H1 (cell line): ENCODE measurements around the gene ZMPSTE24. TPM values are rescaled to one million over a fixed set of nuclear protein-coding genes. Genes with fewer than 3 reads are reported as not detected.

Source experiments
- CTCF ChIA-PET: fragments of 300-600 bp; sonication (Branson Sonifier 250); formaldehyde crosslinking; loops from one replicate; lab custom pipeline; 2021; ENCODE audit not compliant: partially characterized antibody; lab: Charles Lee
- POLR2A ChIA-PET: fragments of 300-600 bp; sonication (Branson Sonifier 250); formaldehyde crosslinking; loops from one replicate; lab custom pipeline; 2021; ENCODE audit warnings: inconsistent platforms; ENCODE audit not compliant: partially characterized antibody; lab: Charles Lee
- DNase-seq, 2 experiments: peaks; one replicate each; pipeline versions ENCODE4 v3.0.0 to v3.0.0-alpha.2; 2010 to 2022; ENCODE audit warnings: low spot score in 2 of 2, low read depth in 1 of 2, mixed read lengths in 1 of 2
- FAIRE-seq: peaks from 2 replicates; lab custom pipeline; 2011; peaks lifted over from hg19 to GRCh38; lab: Jason Lieb, UNC
- H2AFZ ChIP-seq: 2 replicates; pipeline ENCODE4 v1.8.1; 2012; ENCODE audit warnings: low read length, inconsistent platforms
- H2AK5ac ChIP-seq: 2 replicates; pipeline ENCODE4 v1.6.1; 2013; ENCODE audit warnings: low read depth, low read length
- H2BK120ac ChIP-seq: replicated peaks from 2 replicates; pipeline ENCODE3; 2013; ENCODE audit warnings: low read depth, low read length, inconsistent platforms
- H2BK12ac ChIP-seq: 2 replicates; pipeline ENCODE4 v1.6.1; 2013; ENCODE audit warnings: low read depth, low read length
- H2BK15ac ChIP-seq: 2 replicates; pipeline ENCODE4 v1.6.1; 2013; ENCODE audit warnings: low read length
- H2BK20ac ChIP-seq: 2 replicates; pipeline ENCODE4 v1.6.1; 2013; ENCODE audit warnings: low read length
- H2BK5ac ChIP-seq: 2 replicates; pipeline ENCODE4 v1.6.1; 2013; ENCODE audit warnings: low read depth, low read length
- H3K14ac ChIP-seq: 2 replicates; pipeline ENCODE4 v1.6.1; 2013; ENCODE audit warnings: inconsistent platforms; ENCODE audit not compliant: insufficient read length
- H3K18ac ChIP-seq: 2 replicates; pipeline ENCODE4 v1.6.1; 2013; ENCODE audit warnings: low read length; ENCODE audit errors: extremely low read depth
- H3K23ac ChIP-seq: 2 replicates; pipeline ENCODE4 v1.6.1; 2013; ENCODE audit warnings: inconsistent platforms; ENCODE audit not compliant: insufficient read length
- H3K23me2 ChIP-seq: 2 replicates; pipeline ENCODE4 v1.6.1; 2013; ENCODE audit warnings: low read depth, low read length
- H3K27ac ChIP-seq: 2 replicates; pipeline ENCODE4 v1.6.1; 2011; ENCODE audit warnings: low read depth, low read length, inconsistent platforms
- H3K27me3 ChIP-seq, 4 experiments: replicated peaks in 1 of 4; 1 replicate in 1 of 4; 2 replicates in 3 of 4; pipeline versions ENCODE4 v1.6.1 to v1.8.1; 2011 to 2013; ENCODE audit warnings: low read length in 3 of 4, mild to moderate bottlenecking in 3 of 4, inconsistent platforms in 2 of 4, mixed read lengths in 2 of 4, moderate library complexity in 1 of 4; ENCODE audit not compliant: control insufficient read depth in 3 of 4, insufficient read depth in 3 of 4; ENCODE audit errors: extremely low read depth in 1 of 4
- H3K36me3 ChIP-seq, 4 experiments: 2 replicates each; pipeline versions ENCODE4 v1.6.1 to v1.8.1; 2011 to 2013; ENCODE audit warnings: mild to moderate bottlenecking in 4 of 4, low read length in 3 of 4, moderate library complexity in 2 of 4, control low read depth in 1 of 4, inconsistent platforms in 1 of 4; ENCODE audit not compliant: insufficient read depth in 4 of 4, control insufficient read depth in 2 of 4
- H3K4ac ChIP-seq: replicated peaks from 2 replicates; pipeline ENCODE3; 2013; ENCODE audit warnings: low read length, low read depth, mixed read lengths, inconsistent platforms; ENCODE audit not compliant: insufficient read length
- H3K4me1 ChIP-seq, 4 experiments: replicated peaks in 1 of 4; 1 replicate in 1 of 4; 2 replicates in 3 of 4; pipeline versions ENCODE4 v1.6.1 to v1.8.1; 2011 to 2013; ENCODE audit warnings: low read length in 3 of 4, inconsistent platforms in 2 of 4, mixed read lengths in 1 of 4; ENCODE audit not compliant: insufficient read depth in 4 of 4, control insufficient read depth in 3 of 4
- H3K4me2 ChIP-seq, 2 experiments: 2 replicates each; pipeline versions ENCODE4 v1.6.1 to v1.8.1; 2011 to 2013; ENCODE audit warnings: low read depth in 2 of 2, low read length in 2 of 2, control low read depth in 1 of 2, inconsistent platforms in 1 of 2, mild to moderate bottlenecking in 1 of 2; ENCODE audit not compliant: insufficient read depth in 1 of 2
- H3K4me3 ChIP-seq, 4 experiments: fragments of 200-600, 300-600 bp in 1 of 4; sonication (generic), shearing (Covaris generic), sonication (Bioruptor Twin) in 1 of 4; 2 replicates each; pipeline versions ENCODE4 v1.5.1 to v1.8.1; 2011 to 2016; ENCODE audit warnings: low read length in 4 of 4, low read depth in 3 of 4, control low read depth in 2 of 4, inconsistent platforms in 2 of 4, mild to moderate bottlenecking in 2 of 4, mixed read lengths in 1 of 4, moderate library complexity in 1 of 4; ENCODE audit not compliant: insufficient read depth in 2 of 4; ENCODE audit errors: extremely low read depth in 1 of 4
- H3K56ac ChIP-seq: replicated peaks from 2 replicates; pipeline ENCODE3; 2013; ENCODE audit warnings: low read depth, mild to moderate bottlenecking, mixed read lengths, low read length, inconsistent platforms; ENCODE audit not compliant: insufficient read length
- H3K79me1 ChIP-seq: 2 replicates; pipeline ENCODE4 v1.6.1; 2013; ENCODE audit warnings: low read depth, low read length, control low read depth
- H3K79me2 ChIP-seq, 2 experiments: 2 replicates each; pipeline versions ENCODE4 v1.6.1 to v1.8.1; 2012 to 2013; ENCODE audit warnings: low read length in 2 of 2, mild to moderate bottlenecking in 2 of 2, inconsistent platforms in 1 of 2; ENCODE audit not compliant: insufficient read depth in 2 of 2, control insufficient read depth in 1 of 2
- H3K9ac ChIP-seq, 4 experiments: replicated peaks in 1 of 4; 1 replicate in 1 of 4; 2 replicates in 3 of 4; pipeline versions ENCODE4 v1.6.1 to v1.8.1; 2011 to 2013; ENCODE audit warnings: low read depth in 3 of 4, low read length in 3 of 4, control low read depth in 2 of 4, mild to moderate bottlenecking in 2 of 4, moderate library complexity in 2 of 4, inconsistent platforms in 1 of 4; ENCODE audit errors: extremely low read depth in 1 of 4
- H3K9me3 ChIP-seq, 2 experiments: 2 replicates each; pipeline versions ENCODE4 v1.6.1 to v1.8.1; 2012 to 2013; ENCODE audit warnings: mild to moderate bottlenecking in 2 of 2, moderate library complexity in 2 of 2, control low read depth in 1 of 2, inconsistent platforms in 1 of 2, low read depth in 1 of 2, low read length in 1 of 2, mixed read lengths in 1 of 2; ENCODE audit not compliant: insufficient read depth in 2 of 2
- H4K20me1 ChIP-seq, 2 experiments: replicated peaks in 1 of 2; 2 replicates each; pipeline versions ENCODE3 to v1.8.1; 2011 to 2013; ENCODE audit warnings: inconsistent platforms in 2 of 2, low read length in 2 of 2, mild to moderate bottlenecking in 1 of 2; ENCODE audit not compliant: insufficient read depth in 2 of 2, control insufficient read depth in 1 of 2
- H4K5ac ChIP-seq: 2 replicates; pipeline ENCODE4 v1.6.1; 2013; ENCODE audit warnings: low read length, low read depth, mixed read lengths, inconsistent platforms; ENCODE audit not compliant: insufficient read length
- H4K8ac ChIP-seq: 2 replicates; pipeline ENCODE4 v1.8.0; 2013; ENCODE audit warnings: mild to moderate bottlenecking, moderate library complexity, low read length, inconsistent platforms; ENCODE audit not compliant: insufficient read depth; ENCODE audit errors: extremely low read depth
- H4K91ac ChIP-seq: replicated peaks from 2 replicates; pipeline ENCODE3; 2013; ENCODE audit warnings: low read length, mixed read lengths, inconsistent platforms; ENCODE audit not compliant: insufficient read length
- ATF2 ChIP-seq: IDR thresholded peaks from 2 replicates; pipeline ENCODE4 v1.6.1; 2012; ENCODE audit warnings: low read length, inconsistent platforms
- CEBPB ChIP-seq: IDR thresholded peaks from 2 replicates; pipeline ENCODE4 v1.6.1; 2012; ENCODE audit warnings: low read depth, low read length
- FOSL1 ChIP-seq: IDR thresholded peaks from 2 replicates; pipeline ENCODE4 v1.6.1; 2011; ENCODE audit warnings: mild to moderate bottlenecking, low read depth, low read length, moderate library complexity; ENCODE audit not compliant: insufficient read depth
- KDM1A ChIP-seq: fragments of 200-600, 300-600 bp; sonication (generic); IDR thresholded peaks from 2 replicates; pipeline ENCODE4 v1.7.1; 2016; ENCODE audit warnings: mild to moderate bottlenecking, low read length, borderline replicate concordance
- PHF8 ChIP-seq: fragments of 200-600 bp; sonication (generic); conservative IDR thresholded peaks from 2 replicates; pipeline ENCODE4 v1.7.1; 2012; ENCODE audit warnings: low read depth, mild to moderate bottlenecking, inconsistent platforms, low read length, moderate library complexity
- SIX5 ChIP-seq: IDR thresholded peaks from 2 replicates; pipeline ENCODE4 v1.6.1; 2011; ENCODE audit warnings: mild to moderate bottlenecking, low read depth, low read length
- WGBS, 2 experiments: shearing (Covaris generic) in 1 of 2; methylation state at CpG; one replicate each; pipeline versions ENCODE4 v1.1.6 to v1.1.7; 2013 to 2015; ENCODE audit warnings: low lambda C conversion rate in 2 of 2, mixed read lengths in 2 of 2, inconsistent platforms in 1 of 2, low coverage in 1 of 2, missing lambda C conversion rate in 1 of 2; ENCODE audit not compliant: insufficient replicate concordance in 2 of 2, insufficient coverage in 1 of 2, insufficient read length in 1 of 2; ENCODE audit errors: extremely low coverage in 1 of 2, missing lambda C conversion rate in 1 of 2; 5-methylcytosine and 5-hydroxymethylcytosine counted together
- polyA plus RNA-seq, 7 experiments: library from polyadenylated mRNA; depleted of rRNA in 3 of 7; stranded (reverse) in 5 of 7; unstranded in 2 of 7; fragments of >200 nt in 5 of 7; fragments of 200-250 nt in 2 of 7; gene quantifications; 1 replicate in 5 of 7; 2 replicates in 1 of 7; 4 replicates in 1 of 7; pipeline versions ENCODE4 v1.2.1 to v1.2.3, GENCODE V29; 2011 to 2013; ENCODE audit warnings: missing spikeins in 2 of 7, mixed read lengths in 2 of 7
- total RNA-seq: library from RNA; stranded (reverse); fragmentation: NEBNext Ultra II Directional; extraction: Animal tissue kit (Norgen Biotek cat#: 25700); gene quantifications from 2 replicates; pipeline ENCODE4 v1.2.1, GENCODE V29; 2021

ZMPSTE24 gene
- total and polyA plus RNA-seq, 2 of the 8 experiments (the other 6 are each of a cell fraction or from before 2014, with no cell fraction given), result 12.7 to 42.9 TPM

DNA sequence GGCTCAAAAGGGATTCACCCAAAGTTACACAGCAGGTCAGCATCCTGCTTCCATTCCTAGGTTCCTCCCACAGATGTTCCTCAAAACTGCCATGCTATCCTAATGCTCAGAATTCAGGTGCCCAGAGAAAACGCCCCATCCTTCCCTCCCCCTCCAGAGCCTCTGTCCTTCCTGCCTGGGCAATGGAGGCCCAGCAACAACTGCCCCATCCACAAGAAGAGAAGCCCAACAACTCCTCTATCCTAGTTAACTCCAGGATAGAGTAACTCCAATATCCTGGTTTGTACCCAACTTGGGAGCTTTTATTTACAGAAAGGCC is 42.2 kb downstream of the ZMPSTE24 start:
- Histone ChIP-seq H4K8ac (no peak overlapping the region), H3K23me2 (no peaks in the 10 kb centered on the region), H3K79me1 (no peaks in the 10 kb centered on the region), H2BK5ac (no peak overlapping the region), H2BK20ac (no peak overlapping the region), H2AFZ (no peak overlapping the region), H3K23ac (no peak overlapping the region), H3K9me3 (no peaks in the 10 kb centered on the region), H2BK15ac (no peak overlapping the region), H2BK120ac (no peak overlapping the region), H3K79me2 (no peaks in the 10 kb centered on the region), H3K27ac (no peak overlapping the region), H3K14ac (no peak overlapping the region), H4K5ac (no peak overlapping the region), H4K91ac (no peak overlapping the region), H2BK12ac (no peak overlapping the region), H3K18ac (no peak overlapping the region), H2AK5ac (no peak overlapping the region), H3K4me1 (peaks cover 0 to 5% (median 0%) of the 10 kb centered on the region in 4 experiments; a peak in 5 of 7 replicates), H3K36me3 (no peaks in the 10 kb centered on the region), H3K4me2 (no peak overlapping the region), H3K4me3 (no peak overlapping the region), H3K27me3 (peaks cover 0 to 17% (median 8%) of the 10 kb centered on the region in 4 experiments; a peak in 4 of 7 replicates), H3K56ac (no peak overlapping the region), H4K20me1 (no peaks in the 10 kb centered on the region), H3K9ac (no peak overlapping the region), H3K4ac (no peak overlapping the region)
- 80% methylated on average over 1 of the region's 1 CpG; no CpG with 5 or more reads in 1 of the 2 experiments for WGBS, 2 experiments
- FAIRE-seq, result no peak
- POLR2A ChIA-PET, result no interaction called here
- no peak for DNase-seq
- CTCF ChIA-PET, result interaction anchor here (1.0 kb wide), 1 partner anchor 11 kb away, joined by 4 read pairs; no protein-coding TSS in a partner anchor
- TF ChIP-seq FOSL1 (no peak), PHF8 (no peak), SIX5 (no peak), ATF2 (no peak), KDM1A (no peak), CEBPB (no peak)
